Measurements from ENCODE around the gene ZNF618.

Gene ZNF618

GRCh38 chr9:113911850-113912557, 35.9 kb downstream of the ZNF618 start:
- DNase-seq (ENCODE audit: low read depth), result no peak

GRCh38 chr9:113912816-113913215, 36.7 kb downstream of the ZNF618 start:
- DNase-seq (ENCODE audit: low read depth), result no peak

- DNase-seq (ENCODE audit: low read depth), result no peak
These were observed 37.5 kb downstream of the ZNF618 start for GRCh38 chr9:113913426-113914195.

GRCh38 chr9:113914517-113914916, 38.4 kb downstream of the ZNF618 start:
- DNase-seq (ENCODE audit: low read depth), result no peak

GRCh38 chr9:113915817-113916434, 39.8 kb downstream of the ZNF618 start:
- DNase-seq (ENCODE audit: low read depth), result no peak

- DNase-seq (ENCODE audit: low read depth), result no peak
These were observed 40.8 kb downstream of the ZNF618 start for GRCh38 chr9:113916931-113917330.

- DNase-seq (ENCODE audit: low read depth), result no peak
These were observed 42.7 kb downstream of the ZNF618 start for GRCh38 chr9:113918697-113919350.

- DNase-seq (ENCODE audit: low read depth), result no peak
These were observed 43.3 kb downstream of the ZNF618 start for GRCh38 chr9:113919382-113919781.

- DNase-seq (ENCODE audit: low read depth), result no peak
These were observed 43.8 kb downstream of the ZNF618 start for GRCh38 chr9:113919871-113920270.

GRCh38 chr9:113920872-113921271, 44.8 kb downstream of the ZNF618 start:
- no peak for DNase-seq (ENCODE audit: low read depth)

GRCh38 chr9:113921396-113921925, 45.4 kb downstream of the ZNF618 start:
- no peak for DNase-seq (ENCODE audit: low read depth)

GRCh38 chr9:113922160-113922559, 46.1 kb downstream of the ZNF618 start:
- DNase-seq (ENCODE audit: low read depth), result no peak

GRCh38 chr9:113926211-113926610, 50.1 kb downstream of the ZNF618 start:
- no peak for DNase-seq (ENCODE audit: low read depth)

- DNase-seq (ENCODE audit: low read depth), result no peak
These were observed 51.2 kb downstream of the ZNF618 start for GRCh38 chr9:113927277-113927676.

GRCh38 chr9:113928269-113928668, 52.2 kb downstream of the ZNF618 start:
- no peak for DNase-seq (ENCODE audit: low read depth)

GRCh38 chr9:113929634-113930389, 53.7 kb downstream of the ZNF618 start:
- DNase-seq (ENCODE audit: low read depth), result no peak

- DNase-seq (ENCODE audit: low read depth), result no peak
These were observed 54.3 kb downstream of the ZNF618 start for GRCh38 chr9:113930390-113930783.

- no peak for DNase-seq (ENCODE audit: low read depth)
These were observed 55.0 kb downstream of the ZNF618 start for GRCh38 chr9:113931140-113931539.

- no peak for DNase-seq (ENCODE audit: low read depth)
These were observed 55.7 kb downstream of the ZNF618 start for GRCh38 chr9:113931777-113932176.

- no peak for DNase-seq (ENCODE audit: low read depth)
These were observed 56.9 kb downstream of the ZNF618 start for GRCh38 chr9:113932906-113933584.

GRCh38 chr9:113933671-113934070, 57.6 kb downstream of the ZNF618 start:
- no peak for DNase-seq (ENCODE audit: low read depth)

Measured in stimulated activated CD8-positive, alpha-beta memory T cell treated with anti-CD3 and anti-CD28 coated beads, Interleukin-4, amount 100 ng/mL, for 24 hours (primary cell).